Stimulated activated CD8-positive, alpha-beta memory T cell treated with anti-CD3 and anti-CD28 coated beads, Interleukin-4, amount 100 ng/mL, for 1 hour (primary cell): ENCODE results near the gene TMEM247.
A peak's percentile ranks its signal among the peaks of the same experiment; 100 is the strongest.
"Not testable (repeated sequence)": the region's sequence is repeated elsewhere in the genome, so short reads cannot be mapped to it uniquely, and the experiment has no call there.

Experiments
- DNase-seq, 2 donors: peaks; one replicate each; pipeline ENCODE4 v3.0.0-alpha.2; 2020; ENCODE audit warnings: low read depth in 2 of 2, low spot score in 1 of 2

TMEM247 gene

GRCh38 chr2:46458763-46459500, 20.4 kb upstream of the TMEM247 start:
- DNase-seq: no peak

- no peak for DNase-seq
Observed at GRCh38 chr2:46459694-46460093, 19.7 kb upstream of the TMEM247 start.

GRCh38 chr2:46460241-46460921, 19.0 kb upstream of the TMEM247 start:
- no peak for DNase-seq

- peak; percentile 53 to 57 for DNase-seq
Observed at GRCh38 chr2:46461011-46461674, 18.2 kb upstream of the TMEM247 start.

- DNase-seq: no peak
Observed at GRCh38 chr2:46461709-46462171, 17.6 kb upstream of the TMEM247 start.

- no peak for DNase-seq
Observed at GRCh38 chr2:46462936-46463335, 16.4 kb upstream of the TMEM247 start.

- no peak for DNase-seq
Observed at GRCh38 chr2:46469116-46469515, 10.2 kb upstream of the TMEM247 start.

GRCh38 chr2:46469700-46470099, 9.7 kb upstream of the TMEM247 start:
- no peak for DNase-seq

GRCh38 chr2:46470114-46470628, 9.2 kb upstream of the TMEM247 start:
- no peak for DNase-seq

GRCh38 chr2:46471019-46471583, 8.3 kb upstream of the TMEM247 start:
- DNase-seq: no peak

- no peak for DNase-seq
Observed at GRCh38 chr2:46471697-46472096, 7.7 kb upstream of the TMEM247 start.

GRCh38 chr2:46472165-46472564, 7.2 kb upstream of the TMEM247 start:
- DNase-seq: not testable (repeated sequence)

- not testable (repeated sequence) for DNase-seq
Observed at GRCh38 chr2:46477462-46477861, 1.9 kb upstream of the TMEM247 start.

- no peak for DNase-seq
Observed at GRCh38 chr2:46477925-46478324, 1.4 kb upstream of the TMEM247 start.

GRCh38 chr2:46480562-46480961, 1.2 kb downstream of the TMEM247 start:
- DNase-seq: no peak

- DNase-seq: no peak
Observed at GRCh38 chr2:46481198-46482193, 2.1 kb downstream of the TMEM247 start.

- no peak for DNase-seq
Observed at GRCh38 chr2:46482490-46482889, 3.1 kb downstream of the TMEM247 start.

- no peak for DNase-seq
Observed at GRCh38 chr2:46485002-46485401, 5.6 kb downstream of the TMEM247 start.

- no peak for DNase-seq
Observed at GRCh38 chr2:46486436-46486835, 7.1 kb downstream of the TMEM247 start.

- DNase-seq: no peak
Observed at GRCh38 chr2:46487667-46488335, 8.4 kb downstream of the TMEM247 start.
